Esophagus squamous epithelium (tissue), 4 donors: ENCODE data around the gene C21orf58.

Source experiments
- CTCF ChIP-seq, 6 experiments: fragments of 450-650 bp in 4 of 6; fragments of 200-600 bp in 2 of 6; sonication (generic) in 2 of 6; IDR thresholded peaks; one replicate each; pipeline ENCODE4 v1.5.1; 2016 to 2019; ENCODE audit warnings: antibody characterized with exemption in 6 of 6, mild to moderate bottlenecking in 4 of 6, moderate library complexity in 4 of 6
- POLR2A ChIP-seq, 4 donors: fragments of 450-650 bp; IDR thresholded peaks; one replicate each; pipeline ENCODE4 v1.6.1; 2017; ENCODE audit warnings: antibody characterized with exemption in 4 of 4, mild to moderate bottlenecking in 4 of 4, moderate library complexity in 3 of 4

DNA sequence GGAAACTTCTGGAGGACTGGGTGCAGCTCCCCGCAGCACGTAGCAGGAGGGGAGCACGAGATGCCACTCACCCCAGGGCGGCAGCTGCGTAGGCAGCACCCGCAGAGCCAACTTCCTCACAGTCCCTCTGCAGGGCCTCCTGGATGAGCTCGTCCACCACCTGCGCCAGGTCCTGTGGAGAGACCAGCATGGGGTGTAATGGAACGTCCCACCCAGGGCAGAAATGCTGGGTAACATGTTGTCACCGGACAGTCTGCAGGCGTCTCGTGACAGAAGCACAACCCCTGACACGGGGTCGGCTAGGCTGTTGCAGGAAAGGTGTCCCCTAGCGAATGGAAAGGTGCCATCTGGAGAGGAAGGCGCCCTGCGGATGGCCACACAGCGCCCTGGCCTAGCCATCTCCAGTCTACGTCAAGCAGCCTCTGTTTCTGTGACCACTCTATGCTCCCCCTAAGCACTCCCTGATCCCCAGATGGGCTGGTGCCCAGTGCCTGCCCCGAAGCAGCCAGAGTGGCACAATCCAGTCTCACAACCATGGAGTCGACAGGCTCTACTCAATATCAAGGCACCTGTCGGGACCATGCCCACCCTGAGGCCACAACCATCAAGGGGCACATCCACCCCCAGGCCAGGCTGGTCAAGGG lies 59.5 kb downstream of the C21orf58 start:
- TF ChIP-seq CTCF (IDR thresholded peaks at IDR 0.05) (no peak), POLR2A (IDR thresholded peaks at IDR 0.05) (no peak)
